Measurements from ENCODE around the gene DHRS1. TPM values are rescaled to one million over a fixed set of nuclear protein-coding genes. Genes with fewer than 3 reads are reported as not detected.

The DHRS1 gene
- total and polyA plus RNA-seq, 3 experiments from 2014 or later = 9.3 to 34.8 (median 9.8) TPM

DNA sequence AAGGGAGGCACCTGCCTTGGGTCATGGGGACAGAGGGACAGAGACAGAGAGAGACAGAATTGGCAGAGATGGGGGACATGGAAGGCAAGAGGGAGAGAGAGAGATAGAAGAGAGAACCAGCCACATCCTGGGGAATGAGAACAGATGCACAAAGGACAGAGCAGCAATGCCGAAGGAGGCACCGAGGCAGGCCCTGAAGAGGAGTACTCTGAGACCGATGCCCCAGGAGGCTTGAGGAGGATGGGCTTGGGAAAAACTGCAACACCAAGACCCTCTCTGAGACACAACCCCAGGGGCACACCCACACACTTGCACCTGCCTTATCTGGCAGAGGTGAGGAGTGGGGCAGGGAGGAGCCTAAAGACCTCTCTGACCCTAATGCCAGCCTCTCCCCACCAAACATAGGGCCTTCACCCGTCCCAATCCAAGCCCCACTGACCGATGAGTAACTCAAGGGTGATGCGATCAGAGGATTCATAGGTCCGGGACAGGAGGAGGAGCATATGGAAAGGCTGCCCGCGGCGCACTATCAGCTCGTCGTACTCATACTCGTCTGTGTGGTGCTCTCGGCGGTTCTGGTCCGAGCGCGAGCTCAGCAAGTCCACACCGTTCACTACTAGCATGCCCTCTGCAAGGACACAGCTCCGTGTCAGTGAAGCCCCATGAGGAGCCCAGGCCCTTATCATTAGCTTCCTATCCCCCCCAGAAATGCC is 38.2 kb downstream of the DHRS1 start:
- Mint-ChIP-seq H3K27ac (peak overlapping the region in 2 of 8 donors; percentile 26 to 42), H3K4me3 (no peak overlapping the region), H3K36me3 (peaks cover 0 to 50% (median 4%) of the 10 kb centered on the region in 3 donors), H3K9me3 (no peaks in the 10 kb centered on the region), H3K27me3 (no peaks in the 10 kb centered on the region), H3K4me1 (no peaks in the 10 kb centered on the region)
- Histone ChIP-seq H3K27me3 (ENCODE audit: insufficient read depth, low read length, poor library complexity, severe bottlenecking) (no peaks in the 10 kb centered on the region), H3K4me3 (ENCODE audit: low read length) (no peak overlapping the region), H3K27ac (ENCODE audit: low read depth, low read length) (no peak overlapping the region), H3K9me3 (ENCODE audit: low read length) (no peaks in the 10 kb centered on the region), H3K4me1 (ENCODE audit: insufficient read depth, low read length) (no peaks in the 10 kb centered on the region), H3K36me3 (ENCODE audit: insufficient read depth, low read length) (peaks cover 6% of the 10 kb centered on the region)
- CTCF ChIA-PET = interaction anchor here (0.8 to 1.8 kb wide), 4 partner anchors 9 to 72 kb away, joined by 3 to 6 read pairs (median 3); partner anchors contain the start of genes RABGGTA and TINF2
- POLR2A ChIA-PET = no interaction called here
- no peak for DNase-seq

DNA sequence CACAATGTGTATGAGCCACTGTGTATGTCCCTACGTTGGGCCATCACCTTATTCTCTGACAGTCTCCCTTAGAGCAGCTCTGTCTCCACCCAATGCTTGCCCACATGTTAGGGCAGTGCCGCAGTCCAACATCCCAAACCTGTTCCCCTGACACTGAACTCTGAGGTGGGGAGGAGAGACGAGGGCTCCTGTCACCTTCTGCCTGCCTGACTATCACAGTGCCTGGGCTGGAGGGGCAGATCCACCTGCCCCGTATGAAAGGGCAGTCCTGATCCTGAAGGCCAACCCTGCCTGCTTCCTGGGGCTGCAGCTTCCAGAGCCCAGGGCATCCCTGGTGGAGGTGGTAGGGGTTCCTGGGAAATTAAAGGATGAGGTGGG is 38.8 kb downstream of the DHRS1 start:
- ChIA-PET CTCF (no interaction called here), POLR2A (no interaction called here)
- Mint-ChIP-seq H3K36me3 (peaks cover 0 to 45% (median 4%) of the 10 kb centered on the region in 3 donors), H3K9me3 (no peaks in the 10 kb centered on the region), H3K27me3 (no peaks in the 10 kb centered on the region), H3K4me1 (no peaks in the 10 kb centered on the region), H3K27ac (peak overlapping the region in 2 of 8 donors; percentile 13 to 42), H3K4me3 (no peak overlapping the region)
- H3K9me3 ChIP-seq (ENCODE audit: low read length) = no peaks in the 10 kb centered on the region
- H3K4me1 ChIP-seq (ENCODE audit: insufficient read depth, low read length) = no peaks in the 10 kb centered on the region
- no peak for DNase-seq
- H3K4me3 ChIP-seq (ENCODE audit: low read length) = no peak overlapping the region
- H3K36me3 ChIP-seq (ENCODE audit: insufficient read depth, low read length) = peaks cover 6% of the 10 kb centered on the region
- no peaks in the 10 kb centered on the region for H3K27me3 ChIP-seq (ENCODE audit: insufficient read depth, low read length, poor library complexity, severe bottlenecking)
- H3K27ac ChIP-seq (ENCODE audit: low read depth, low read length) = no peak overlapping the region

DNA sequence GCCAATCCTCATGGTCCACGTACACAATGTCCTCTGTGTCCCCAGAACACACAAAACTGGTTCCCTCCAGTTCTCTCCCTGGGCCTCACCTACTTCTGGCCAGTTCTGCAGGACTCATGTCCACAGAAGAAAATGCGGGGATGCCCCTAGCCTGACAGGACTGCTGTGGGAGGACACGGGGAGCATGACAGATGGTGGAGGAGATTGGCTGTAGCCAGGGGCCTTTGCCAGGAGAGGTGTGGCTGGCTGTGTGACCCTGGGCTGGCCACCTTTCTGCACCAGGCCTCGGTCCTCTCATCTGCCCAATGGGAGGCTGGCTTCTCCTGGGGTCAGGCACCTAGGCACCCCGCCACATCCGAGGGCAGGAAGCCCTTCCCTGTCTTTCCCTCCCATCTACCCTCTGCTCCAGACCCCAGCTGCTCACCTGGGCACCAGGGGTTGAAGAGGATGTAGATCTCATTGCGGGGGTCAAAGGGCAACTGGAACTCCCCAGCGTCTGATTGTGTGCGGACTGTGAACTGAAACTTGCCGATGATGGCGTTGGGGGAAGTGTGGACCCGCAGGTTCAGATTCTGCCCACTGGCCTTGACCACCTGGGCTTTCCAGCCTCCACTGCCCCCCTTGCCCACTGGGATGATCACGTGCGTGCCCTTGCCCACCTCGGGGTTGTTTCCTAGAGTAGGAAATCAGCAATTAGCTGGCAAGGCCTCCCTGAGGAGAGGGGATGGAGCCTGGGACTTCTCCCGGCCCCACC is 39.4 kb downstream of the DHRS1 start:
- H3K9me3 ChIP-seq (ENCODE audit: low read length) = no peaks in the 10 kb centered on the region
- H3K4me3 ChIP-seq (ENCODE audit: low read length) = no peak overlapping the region
- H3K36me3 ChIP-seq (ENCODE audit: insufficient read depth, low read length) = peaks cover 3% of the 10 kb centered on the region
- POLR2A ChIA-PET = no interaction called here
- H3K4me3 Mint-ChIP-seq = no peak overlapping the region
- no peaks in the 10 kb centered on the region for H3K9me3 Mint-ChIP-seq
- no peaks in the 10 kb centered on the region for H3K4me1 Mint-ChIP-seq
- H3K4me1 ChIP-seq (ENCODE audit: insufficient read depth, low read length) = no peaks in the 10 kb centered on the region
- CTCF ChIA-PET = no interaction called here
- peak overlapping the region in 2 of 8 donors; percentile 57 to 63 for H3K27ac Mint-ChIP-seq
- no peaks in the 10 kb centered on the region for H3K27me3 Mint-ChIP-seq
- no peaks in the 10 kb centered on the region for H3K27me3 ChIP-seq (ENCODE audit: insufficient read depth, low read length, poor library complexity, severe bottlenecking)
- no peak for DNase-seq
- H3K27ac ChIP-seq (ENCODE audit: low read depth, low read length) = no peak overlapping the region
- H3K36me3 Mint-ChIP-seq = peaks cover 0 to 45% (median 4%) of the 10 kb centered on the region in 3 donors

DNA sequence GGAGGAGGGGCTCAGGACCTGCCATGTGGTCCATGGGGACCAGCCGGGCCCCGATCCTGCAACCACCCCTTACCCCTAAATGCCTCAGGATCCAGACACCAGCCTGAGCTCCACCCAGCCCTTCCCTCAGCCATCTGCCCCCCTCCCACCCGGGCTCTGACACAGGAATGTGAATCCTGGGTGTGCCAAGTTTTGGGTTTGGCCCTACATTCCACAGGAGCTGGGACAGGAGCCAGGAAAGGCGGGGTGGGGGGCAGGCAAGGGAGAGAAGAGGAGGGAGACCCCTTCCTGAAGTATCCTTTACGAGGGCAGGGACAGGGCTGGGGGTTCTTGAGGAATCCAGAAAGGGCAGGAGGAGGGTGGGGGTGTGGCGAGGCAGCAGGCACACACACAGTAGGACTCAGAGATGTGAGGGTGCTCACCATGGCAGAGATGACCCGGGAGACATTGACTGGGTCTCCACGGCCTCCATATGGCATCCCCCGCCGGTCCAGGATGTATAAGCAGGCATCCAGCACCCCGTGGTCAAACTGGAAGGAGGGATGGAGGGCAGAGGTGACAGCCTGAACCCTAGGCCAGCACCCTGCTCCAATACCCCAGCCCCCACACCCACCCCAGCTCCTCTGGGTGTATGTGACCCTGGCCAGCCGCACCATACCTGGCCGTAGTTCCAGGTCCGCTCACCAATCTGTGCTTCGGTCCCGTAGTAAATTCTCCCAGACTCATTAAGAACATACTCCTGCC is 40.1 kb downstream of the DHRS1 start:
- ChIA-PET POLR2A (no interaction called here), CTCF (no interaction called here)
- Mint-ChIP-seq H3K27ac (peak overlapping the region in 2 of 8 donors; percentile 57 to 63), H3K36me3 (peaks cover 0 to 43% (median 4%) of the 10 kb centered on the region in 3 donors), H3K4me3 (no peak overlapping the region), H3K9me3 (no peaks in the 10 kb centered on the region), H3K4me1 (no peaks in the 10 kb centered on the region), H3K27me3 (no peaks in the 10 kb centered on the region)
- Histone ChIP-seq H3K27ac (ENCODE audit: low read depth, low read length) (no peak overlapping the region), H3K4me1 (ENCODE audit: insufficient read depth, low read length) (no peaks in the 10 kb centered on the region), H3K27me3 (ENCODE audit: insufficient read depth, low read length, poor library complexity, severe bottlenecking) (no peaks in the 10 kb centered on the region), H3K36me3 (ENCODE audit: insufficient read depth, low read length) (peaks cover 7% of the 10 kb centered on the region), H3K9me3 (ENCODE audit: low read length) (no peaks in the 10 kb centered on the region), H3K4me3 (ENCODE audit: low read length) (no peak overlapping the region)
- DNase-seq = no peak

GRCh38 chr14:24258548-24259265 is 40.9 kb downstream of the DHRS1 start:
- Histone ChIP-seq H3K4me1 (ENCODE audit: insufficient read depth, low read length) (no peaks in the 10 kb centered on the region), H3K36me3 (ENCODE audit: insufficient read depth, low read length) (peaks cover 7% of the 10 kb centered on the region), H3K27ac (ENCODE audit: low read depth, low read length) (no peak overlapping the region), H3K27me3 (ENCODE audit: insufficient read depth, low read length, poor library complexity, severe bottlenecking) (no peaks in the 10 kb centered on the region), H3K9me3 (ENCODE audit: low read length) (no peaks in the 10 kb centered on the region), H3K4me3 (ENCODE audit: low read length) (no peak overlapping the region)
- Mint-ChIP-seq H3K36me3 (peaks cover 0 to 50% (median 6%) of the 10 kb centered on the region in 3 donors), H3K27ac (peak overlapping the region in 1 of 8 donors; percentile 36), H3K27me3 (no peaks in the 10 kb centered on the region), H3K9me3 (no peaks in the 10 kb centered on the region), H3K4me3 (no peak overlapping the region), H3K4me1 (no peaks in the 10 kb centered on the region)
- DNase-seq = no peak
- POLR2A ChIA-PET = no interaction called here
- CTCF ChIA-PET = interaction anchor here (0.6 kb wide), 1 partner anchor 49 kb away, joined by 3 read pairs; the partner anchor contains the start of gene CIDEB

- POLR2A ChIA-PET = no interaction called here
- no peak overlapping the region for H3K4me3 Mint-ChIP-seq
- no peak for DNase-seq
- no peaks in the 10 kb centered on the region for H3K9me3 Mint-ChIP-seq
- Histone ChIP-seq H3K36me3 (ENCODE audit: insufficient read depth, low read length) (peaks cover 7% of the 10 kb centered on the region), H3K4me1 (ENCODE audit: insufficient read depth, low read length) (no peaks in the 10 kb centered on the region), H3K27me3 (ENCODE audit: insufficient read depth, low read length, poor library complexity, severe bottlenecking) (no peaks in the 10 kb centered on the region), H3K4me3 (ENCODE audit: low read length) (no peak overlapping the region), H3K9me3 (ENCODE audit: low read length) (no peaks in the 10 kb centered on the region), H3K27ac (ENCODE audit: low read depth, low read length) (no peak overlapping the region)
- no peaks in the 10 kb centered on the region for H3K4me1 Mint-ChIP-seq
- H3K36me3 Mint-ChIP-seq = peaks cover 0 to 52% (median 6%) of the 10 kb centered on the region in 3 donors
- no peak overlapping the region for H3K27ac Mint-ChIP-seq
- H3K27me3 Mint-ChIP-seq = no peaks in the 10 kb centered on the region
- CTCF ChIA-PET = no interaction called here
Measured at GRCh38 chr14:24258119-24258518, 41.5 kb downstream of the DHRS1 start.

GRCh38 chr14:24256960-24257359 is 42.6 kb downstream of the DHRS1 start:
- H3K27ac ChIP-seq (ENCODE audit: low read depth, low read length) = no peak overlapping the region
- Mint-ChIP-seq H3K4me3 (no peak overlapping the region), H3K27me3 (no peaks in the 10 kb centered on the region), H3K27ac (no peak overlapping the region), H3K4me1 (no peaks in the 10 kb centered on the region), H3K9me3 (no peaks in the 10 kb centered on the region), H3K36me3 (peaks cover 0 to 50% (median 3%) of the 10 kb centered on the region in 3 donors)
- H3K9me3 ChIP-seq (ENCODE audit: low read length) = no peaks in the 10 kb centered on the region
- ChIA-PET CTCF (interaction anchor here (0.9 kb wide), 1 partner anchor 175 kb away, joined by 3 read pairs; no protein-coding TSS in a partner anchor), POLR2A (interaction anchor here (1.2 kb wide), 1 partner anchor 14 kb away, joined by 3 read pairs; no protein-coding TSS in a partner anchor)
- H3K36me3 ChIP-seq (ENCODE audit: insufficient read depth, low read length) = peaks cover 7% of the 10 kb centered on the region
- no peak overlapping the region for H3K4me3 ChIP-seq (ENCODE audit: low read length)
- H3K4me1 ChIP-seq (ENCODE audit: insufficient read depth, low read length) = no peaks in the 10 kb centered on the region
- no peaks in the 10 kb centered on the region for H3K27me3 ChIP-seq (ENCODE audit: insufficient read depth, low read length, poor library complexity, severe bottlenecking)
- no peak for DNase-seq
